OCI-LY7 (cell line): ENCODE results near the gene ELAVL2. TPM values are rescaled to one million over a fixed set of nuclear protein-coding genes. Genes with fewer than 3 reads are reported as not detected.

Experiments used
- BruUV-seq: library from RNA; stranded (reverse); fragments of 400-500 nt; replicated peaks from 2 replicates; lab custom pipeline; 2021; lab: Mats Ljungman, UMichigan
- CTCF ChIA-PET: fragments of 300-600 bp; sonication (Branson Sonifier 250); formaldehyde crosslinking; loops from one replicate; lab custom pipeline; 2022; ENCODE audit warnings: antibody characterized with exemption; ENCODE audit not compliant: unreplicated experiment; lab: Charles Lee
- POLR2A ChIA-PET: fragments of 300-600 bp; sonication (Branson Sonifier 250); formaldehyde crosslinking; loops from one replicate; lab custom pipeline; 2022; ENCODE audit warnings: antibody characterized with exemption; lab: Charles Lee
- DNase-seq: peaks from one replicate; pipeline ENCODE4 v3.0.0-alpha.2; 2015; ENCODE audit warnings: low spot score
- H2AFZ ChIP-seq: fragments of 200-600 bp; sonication (generic), shearing (Covaris generic); 2 replicates; pipeline ENCODE4 v1.6.1; 2014; ENCODE audit warnings: mild to moderate bottlenecking, antibody characterized with exemption, low read length, moderate library complexity
- H3K27ac ChIP-seq: fragments of 200-600 bp; sonication (generic); 2 replicates; pipeline ENCODE4 v1.5.1; 2014; ENCODE audit warnings: mixed run types, low read depth, mild to moderate bottlenecking, moderate library complexity, low read length, inconsistent platforms; ENCODE audit not compliant: poor library complexity, severe bottlenecking
- H3K36me3 ChIP-seq: fragments of 200-600 bp; sonication (generic); 2 replicates; pipeline ENCODE4 v1.6.1; 2014; ENCODE audit warnings: mild to moderate bottlenecking, antibody characterized with exemption, low read length, moderate library complexity, mixed read lengths; ENCODE audit not compliant: insufficient read depth
- H3K4me1 ChIP-seq: fragments of 200-600 bp; sonication (generic); 2 replicates; pipeline ENCODE4 v1.5.1; 2014; ENCODE audit warnings: mild to moderate bottlenecking, low read length; ENCODE audit not compliant: insufficient read depth, poor library complexity, severe bottlenecking
- H3K4me2 ChIP-seq: fragments of 200-600 bp; sonication (generic); 2 replicates; pipeline ENCODE4 v1.6.1; 2014; ENCODE audit warnings: mild to moderate bottlenecking, low read length
- H3K4me3 ChIP-seq: fragments of 200-600 bp; sonication (generic); 2 replicates; pipeline ENCODE4 v1.5.1; 2014; ENCODE audit warnings: mild to moderate bottlenecking, low read depth, low read length; ENCODE audit not compliant: poor library complexity, severe bottlenecking
- H3K79me2 ChIP-seq: fragments of 200-600 bp; sonication (generic); 2 replicates; pipeline ENCODE4 v1.6.1; 2016; ENCODE audit warnings: low read depth, mild to moderate bottlenecking, low read length, moderate library complexity, mixed read lengths; ENCODE audit not compliant: insufficient read depth
- H3K9me2 ChIP-seq: fragments of 200-600 bp; sonication (generic); 2 replicates; pipeline ENCODE4 v1.6.1; 2016; ENCODE audit warnings: mild to moderate bottlenecking, low read length, mixed read lengths; ENCODE audit not compliant: insufficient read depth
- H3K9me3 ChIP-seq: fragments of 200-600 bp; sonication (generic); 2 replicates; pipeline ENCODE4 v1.6.1; 2014; ENCODE audit warnings: mild to moderate bottlenecking, mixed run types, low read length, mixed read lengths
- H4K20me1 ChIP-seq: fragments of 200-600 bp; sonication (generic); 2 replicates; pipeline ENCODE4 v1.6.1; 2014; ENCODE audit warnings: mild to moderate bottlenecking, antibody characterized with exemption, low read length, moderate library complexity, mixed read lengths; ENCODE audit not compliant: insufficient read depth
- EZH2phosphoT487 ChIP-seq: fragments of 200-600 bp; sonication (generic); IDR thresholded peaks from 2 replicates; pipeline ENCODE4 v1.6.1; 2018; ENCODE audit warnings: low read depth, borderline replicate concordance, mild to moderate bottlenecking, mixed run types, antibody characterized with exemption, low read length, moderate library complexity, mixed read lengths
- intact Hi-C: fragments of 100-400 bp; cut with micrococcal nuclease; formaldehyde crosslinking; loops from one replicate; pipeline ENCODE4 v1.10.0; 2022; ENCODE audit not compliant: unreplicated experiment
- total RNA-seq, 2 experiments: library from RNA; depleted of rRNA in 1 of 2; stranded (reverse); fragments of >200 nt in 1 of 2; shearing (Covaris generic) in 1 of 2; gene quantifications; 2 replicates each; pipeline ENCODE4 v1.2.3, GENCODE V29; 2014 to 2022
- TF ChIP-seq, protein P1 (sequence below): fragments of 200-600 bp; sonication (generic); conservative IDR thresholded peaks from 2 replicates; pipeline ENCODE4 v1.5.1; 2014; ENCODE audit warnings: mild to moderate bottlenecking, antibody characterized with exemption, low read length, moderate library complexity, mixed read lengths

Gene ELAVL2
- total RNA-seq, 2 experiments from 2014 or later, result not detected

- Histone ChIP-seq H3K27ac (no peak overlapping the region), H3K9me2 (no peaks in the 10 kb centered on the region), H3K4me1 (no peaks in the 10 kb centered on the region), H3K4me3 (no peak overlapping the region), H3K79me2 (no peaks in the 10 kb centered on the region), H3K36me3 (no peaks in the 10 kb centered on the region), H4K20me1 (no peaks in the 10 kb centered on the region), H2AFZ (no peak overlapping the region), H3K9me3 (no peaks in the 10 kb centered on the region), H3K4me2 (no peak overlapping the region)
- ChIA-PET CTCF (no interaction called here), POLR2A (no interaction called here)
- BruUV-seq, result no TSS peak
- intact Hi-C loops, result no loop called here
- DNase-seq, result no peak
- no peak for TF ChIP-seq EZH2phosphoT487
- TF ChIP-seq, protein P1, sequence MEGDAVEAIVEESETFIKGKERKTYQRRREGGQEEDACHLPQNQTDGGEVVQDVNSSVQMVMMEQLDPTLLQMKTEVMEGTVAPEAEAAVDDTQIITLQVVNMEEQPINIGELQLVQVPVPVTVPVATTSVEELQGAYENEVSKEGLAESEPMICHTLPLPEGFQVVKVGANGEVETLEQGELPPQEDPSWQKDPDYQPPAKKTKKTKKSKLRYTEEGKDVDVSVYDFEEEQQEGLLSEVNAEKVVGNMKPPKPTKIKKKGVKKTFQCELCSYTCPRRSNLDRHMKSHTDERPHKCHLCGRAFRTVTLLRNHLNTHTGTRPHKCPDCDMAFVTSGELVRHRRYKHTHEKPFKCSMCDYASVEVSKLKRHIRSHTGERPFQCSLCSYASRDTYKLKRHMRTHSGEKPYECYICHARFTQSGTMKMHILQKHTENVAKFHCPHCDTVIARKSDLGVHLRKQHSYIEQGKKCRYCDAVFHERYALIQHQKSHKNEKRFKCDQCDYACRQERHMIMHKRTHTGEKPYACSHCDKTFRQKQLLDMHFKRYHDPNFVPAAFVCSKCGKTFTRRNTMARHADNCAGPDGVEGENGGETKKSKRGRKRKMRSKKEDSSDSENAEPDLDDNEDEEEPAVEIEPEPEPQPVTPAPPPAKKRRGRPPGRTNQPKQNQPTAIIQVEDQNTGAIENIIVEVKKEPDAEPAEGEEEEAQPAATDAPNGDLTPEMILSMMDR, result no peak
These were observed 127.9 kb downstream of the ELAVL2 start for GRCh38 chr9:23698161-23698560.

- Histone ChIP-seq H3K9me2 (no peaks in the 10 kb centered on the region), H3K4me2 (no peak overlapping the region), H3K36me3 (no peaks in the 10 kb centered on the region), H3K79me2 (no peaks in the 10 kb centered on the region), H4K20me1 (no peaks in the 10 kb centered on the region), H3K4me3 (no peak overlapping the region), H2AFZ (no peak overlapping the region), H3K27ac (no peak overlapping the region), H3K9me3 (no peaks in the 10 kb centered on the region), H3K4me1 (no peaks in the 10 kb centered on the region)
- POLR2A ChIA-PET, result no interaction called here
- intact Hi-C loops, result no loop called here
- TF ChIP-seq, protein P1, result no peak
- no peak for TF ChIP-seq EZH2phosphoT487
- CTCF ChIA-PET, result no interaction called here
- DNase-seq, result no peak
- no TSS peak for BruUV-seq
These were observed 130.5 kb downstream of the ELAVL2 start for GRCh38 chr9:23695572-23695971.

- H3K4me1 ChIP-seq, result no peaks in the 10 kb centered on the region
- H3K79me2 ChIP-seq, result no peaks in the 10 kb centered on the region
- H3K4me3 ChIP-seq, result no peak overlapping the region
- no peaks in the 10 kb centered on the region for H3K36me3 ChIP-seq
- H2AFZ ChIP-seq, result no peak overlapping the region
- intact Hi-C loops, result no loop called here
- no peaks in the 10 kb centered on the region for H3K9me2 ChIP-seq
- no TSS peak for BruUV-seq
- CTCF ChIA-PET, result no interaction called here
- DNase-seq, result no peak
- POLR2A ChIA-PET, result no interaction called here
- H3K4me2 ChIP-seq, result no peak overlapping the region
- no peaks in the 10 kb centered on the region for H3K9me3 ChIP-seq
- H4K20me1 ChIP-seq, result no peaks in the 10 kb centered on the region
- TF ChIP-seq, protein P1, result no peak
- no peak for TF ChIP-seq EZH2phosphoT487
- H3K27ac ChIP-seq, result no peak overlapping the region
These were observed 132.7 kb downstream of the ELAVL2 start for GRCh38 chr9:23693374-23693773.
